ENCODE data around the gene LYVE1. TPM values are rescaled to one million over a fixed set of nuclear protein-coding genes. Genes with fewer than 3 reads are reported as not detected.

Gene LYVE1
- polyA plus RNA-seq, 1 of the 3 experiments (the other 2 are of a cell fraction) = not detected

DNA sequence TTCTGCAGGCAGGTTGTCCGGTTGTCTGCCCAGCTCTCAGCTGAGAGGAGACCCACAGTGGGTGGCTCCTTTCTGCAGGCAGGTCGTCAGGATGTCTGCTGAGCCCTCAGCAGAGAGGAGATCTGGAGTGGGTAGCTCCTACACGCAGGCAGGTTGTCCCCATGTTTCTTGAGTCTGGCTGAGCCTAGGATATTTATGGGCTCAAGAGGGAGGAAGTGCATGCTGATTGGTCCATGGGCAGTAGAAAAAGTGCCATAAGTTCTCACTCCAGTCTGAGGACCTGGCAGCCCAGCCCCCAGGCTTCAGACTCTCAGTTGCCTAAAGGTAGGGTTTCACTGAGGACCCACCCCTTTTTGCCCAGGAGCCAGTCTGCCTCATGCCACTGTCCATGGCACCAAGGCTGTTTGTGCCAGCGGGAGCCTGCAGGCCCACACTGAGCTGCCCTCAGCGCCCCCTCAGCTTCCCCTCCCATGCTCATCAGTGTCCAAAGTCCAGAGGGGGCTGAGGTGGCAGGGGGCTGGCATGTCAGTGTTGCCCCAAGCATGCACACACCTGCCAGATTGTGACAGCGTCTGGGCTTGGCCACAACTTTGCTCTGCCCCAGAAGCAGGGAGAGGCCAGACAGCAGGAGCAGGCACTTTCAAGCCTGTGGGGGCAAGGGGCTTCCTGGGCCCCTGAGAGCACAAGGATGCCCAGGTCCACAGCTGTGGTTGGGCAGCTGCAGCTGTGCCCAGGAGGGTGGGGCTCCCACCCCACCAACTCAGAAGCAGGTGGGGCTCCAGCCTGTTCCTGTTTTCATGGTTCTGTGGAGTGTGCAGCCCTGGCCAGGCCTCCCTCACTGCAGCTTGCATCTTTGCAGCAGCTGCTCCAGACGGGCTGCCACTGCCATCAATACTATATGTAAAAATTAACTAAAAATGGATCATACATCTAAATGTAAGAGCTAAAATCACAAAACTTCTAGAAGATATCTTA is 23.7 kb downstream of the LYVE1 start:
- H3F3A ChIP-seq (replicated peaks; ENCODE audit: insufficient read depth) = peaks cover 8% of the 10 kb centered on the region
- 59% methylated on average over 6 of the region's 7 CpGs for WGBS (ENCODE audit: low lambda C conversion rate)
- H3K9ac ChIP-seq = no peak overlapping the region
- no peak overlapping the region for H3K4me2 ChIP-seq
- TF ChIP-seq CHD2 (IDR thresholded peaks at IDR 0.05; ENCODE audit: low read length, partially characterized antibody) = no peak
- no peak for TF ChIP-seq SIN3A (IDR thresholded peaks at IDR 0.05; ENCODE audit: borderline replicate concordance, low read depth, low read length)
- TF ChIP-seq, protein P1, sequence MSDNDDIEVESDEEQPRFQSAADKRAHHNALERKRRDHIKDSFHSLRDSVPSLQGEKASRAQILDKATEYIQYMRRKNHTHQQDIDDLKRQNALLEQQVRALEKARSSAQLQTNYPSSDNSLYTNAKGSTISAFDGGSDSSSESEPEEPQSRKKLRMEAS (IDR thresholded peaks at IDR 0.05; ENCODE audit: low read depth) = no peak
- TF ChIP-seq RAD21 (IDR thresholded peaks at IDR 0.05; ENCODE audit: low read length) = no peak
- TF ChIP-seq, protein P2, sequence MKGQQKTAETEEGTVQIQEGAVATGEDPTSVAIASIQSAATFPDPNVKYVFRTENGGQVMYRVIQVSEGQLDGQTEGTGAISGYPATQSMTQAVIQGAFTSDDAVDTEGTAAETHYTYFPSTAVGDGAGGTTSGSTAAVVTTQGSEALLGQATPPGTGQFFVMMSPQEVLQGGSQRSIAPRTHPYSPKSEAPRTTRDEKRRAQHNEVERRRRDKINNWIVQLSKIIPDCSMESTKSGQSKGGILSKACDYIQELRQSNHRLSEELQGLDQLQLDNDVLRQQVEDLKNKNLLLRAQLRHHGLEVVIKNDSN (IDR thresholded peaks at IDR 0.05; ENCODE audit: borderline replicate concordance, low read depth) = no peak
- no peak for TF ChIP-seq RXRA (IDR thresholded peaks at IDR 0.05; ENCODE audit: borderline replicate concordance, low read depth)
- TF ChIP-seq TEAD4 (IDR thresholded peaks at IDR 0.05; ENCODE audit: borderline replicate concordance, insufficient read depth) = no peak
- H3K27ac ChIP-seq (ENCODE audit: low read depth in 2 of 2, low read length in 1 of 2) = no peak overlapping the region
- DNase-seq = no peak
- H3K9me2 ChIP-seq = no peaks in the 10 kb centered on the region
- no peaks in the 10 kb centered on the region for H4K20me1 ChIP-seq (ENCODE audit: insufficient read depth)
- H3K79me2 ChIP-seq (ENCODE audit: insufficient read depth) = peaks cover 7% of the 10 kb centered on the region
- H3K4me1 ChIP-seq (ENCODE audit: control insufficient read depth in 1 of 2, insufficient read depth in 2 of 2, low read depth in 1 of 2, low read length in 1 of 2) = peaks cover 0 to 6% of the 10 kb centered on the region in 2 experiments; a peak in 3 of 4 replicates
- no peaks in the 10 kb centered on the region for H3K27me3 ChIP-seq (ENCODE audit: insufficient read depth)
- POLR2A ChIA-PET = no interaction called here
- H3K36me3 ChIP-seq (replicated peaks in 1 of 2; ENCODE audit: control insufficient read depth in 1 of 2, insufficient read depth in 2 of 2, low read length in 1 of 2) = no peaks in the 10 kb centered on the region
- CTCF ChIA-PET = no interaction called here
- H3K9me3 ChIP-seq = no peaks in the 10 kb centered on the region
- no peak overlapping the region for H2AFZ ChIP-seq (ENCODE audit: low read depth)
- no peak overlapping the region for H3K4me3 ChIP-seq (ENCODE audit: low read depth in 2 of 2, low read length in 1 of 2)

DNA sequence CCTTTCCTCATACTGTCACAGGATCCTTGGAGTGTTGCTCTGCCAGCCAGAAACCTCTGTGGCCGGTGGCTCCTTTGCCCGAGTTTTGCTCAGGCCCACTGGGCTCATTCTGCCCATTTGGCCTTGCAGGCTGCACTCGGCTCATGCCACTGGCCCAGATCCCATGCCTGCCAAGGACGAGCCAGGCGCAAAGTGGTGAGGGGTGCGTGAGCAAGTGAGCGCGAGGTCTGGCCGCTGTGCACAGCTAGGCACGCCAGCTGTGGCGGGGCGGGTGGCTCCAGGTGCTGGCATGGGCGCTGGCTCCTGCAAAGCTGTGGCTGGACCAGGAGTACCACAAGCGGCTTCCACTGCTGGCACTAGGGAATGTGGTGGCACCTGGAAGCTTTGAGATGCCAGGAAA is 24.7 kb downstream of the LYVE1 start:
- H3K4me1 ChIP-seq (ENCODE audit: control insufficient read depth in 1 of 2, insufficient read depth in 2 of 2, low read depth in 1 of 2, low read length in 1 of 2) = peaks cover 6 to 7% of the 10 kb centered on the region in 2 experiments; a peak in 3 of 4 replicates
- CTCF ChIA-PET = interaction anchor here (4.3 kb wide), 1 partner anchor 138 kb away, joined by 25 read pairs; no protein-coding TSS in a partner anchor
- 90% methylated on average over 14 of the region's 14 CpGs for WGBS (ENCODE audit: low lambda C conversion rate)

More for the DNA sequence above, 24.7 kb downstream of the LYVE1 start:
- Histone ChIP-seq H4K20me1 (ENCODE audit: insufficient read depth) (no peaks in the 10 kb centered on the region), H3K27ac (ENCODE audit: low read depth in 2 of 2, low read length in 1 of 2) (no peak overlapping the region), H3K9me2 (no peaks in the 10 kb centered on the region), H3K79me2 (ENCODE audit: insufficient read depth) (peaks cover 17% of the 10 kb centered on the region), H3F3A (replicated peaks; ENCODE audit: insufficient read depth) (peaks cover 9% of the 10 kb centered on the region), H3K27me3 (ENCODE audit: insufficient read depth) (no peaks in the 10 kb centered on the region), H3K9ac (no peak overlapping the region), H2AFZ (ENCODE audit: low read depth) (no peak overlapping the region), H3K4me3 (ENCODE audit: low read depth in 2 of 2, low read length in 1 of 2) (no peak overlapping the region), H3K36me3 (replicated peaks in 1 of 2; ENCODE audit: control insufficient read depth in 1 of 2, insufficient read depth in 2 of 2, low read length in 1 of 2) (no peaks in the 10 kb centered on the region), H3K4me2 (no peak overlapping the region), H3K9me3 (no peaks in the 10 kb centered on the region)
- TF ChIP-seq FOXM1 (IDR thresholded peaks at IDR 0.05; ENCODE audit: low read depth) (no peak), RAD21 (IDR thresholded peaks at IDR 0.05; ENCODE audit: low read length) (no peak), EZH2phosphoT487 (IDR thresholded peaks at IDR 0.05; ENCODE audit: borderline replicate concordance, low read depth) (no peak), MXI1 (IDR thresholded peaks at IDR 0.05; ENCODE audit: low read depth, low read length) (no peak), JUND (IDR thresholded peaks at IDR 0.05) (no peak)
- TF ChIP-seq, protein P3, sequence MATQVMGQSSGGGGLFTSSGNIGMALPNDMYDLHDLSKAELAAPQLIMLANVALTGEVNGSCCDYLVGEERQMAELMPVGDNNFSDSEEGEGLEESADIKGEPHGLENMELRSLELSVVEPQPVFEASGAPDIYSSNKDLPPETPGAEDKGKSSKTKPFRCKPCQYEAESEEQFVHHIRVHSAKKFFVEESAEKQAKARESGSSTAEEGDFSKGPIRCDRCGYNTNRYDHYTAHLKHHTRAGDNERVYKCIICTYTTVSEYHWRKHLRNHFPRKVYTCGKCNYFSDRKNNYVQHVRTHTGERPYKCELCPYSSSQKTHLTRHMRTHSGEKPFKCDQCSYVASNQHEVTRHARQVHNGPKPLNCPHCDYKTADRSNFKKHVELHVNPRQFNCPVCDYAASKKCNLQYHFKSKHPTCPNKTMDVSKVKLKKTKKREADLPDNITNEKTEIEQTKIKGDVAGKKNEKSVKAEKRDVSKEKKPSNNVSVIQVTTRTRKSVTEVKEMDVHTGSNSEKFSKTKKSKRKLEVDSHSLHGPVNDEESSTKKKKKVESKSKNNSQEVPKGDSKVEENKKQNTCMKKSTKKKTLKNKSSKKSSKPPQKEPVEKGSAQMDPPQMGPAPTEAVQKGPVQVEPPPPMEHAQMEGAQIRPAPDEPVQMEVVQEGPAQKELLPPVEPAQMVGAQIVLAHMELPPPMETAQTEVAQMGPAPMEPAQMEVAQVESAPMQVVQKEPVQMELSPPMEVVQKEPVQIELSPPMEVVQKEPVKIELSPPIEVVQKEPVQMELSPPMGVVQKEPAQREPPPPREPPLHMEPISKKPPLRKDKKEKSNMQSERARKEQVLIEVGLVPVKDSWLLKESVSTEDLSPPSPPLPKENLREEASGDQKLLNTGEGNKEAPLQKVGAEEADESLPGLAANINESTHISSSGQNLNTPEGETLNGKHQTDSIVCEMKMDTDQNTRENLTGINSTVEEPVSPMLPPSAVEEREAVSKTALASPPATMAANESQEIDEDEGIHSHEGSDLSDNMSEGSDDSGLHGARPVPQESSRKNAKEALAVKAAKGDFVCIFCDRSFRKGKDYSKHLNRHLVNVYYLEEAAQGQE (IDR thresholded peaks at IDR 0.05; ENCODE audit: low read depth, low read length) = no peak
- TF ChIP-seq, protein P4, sequence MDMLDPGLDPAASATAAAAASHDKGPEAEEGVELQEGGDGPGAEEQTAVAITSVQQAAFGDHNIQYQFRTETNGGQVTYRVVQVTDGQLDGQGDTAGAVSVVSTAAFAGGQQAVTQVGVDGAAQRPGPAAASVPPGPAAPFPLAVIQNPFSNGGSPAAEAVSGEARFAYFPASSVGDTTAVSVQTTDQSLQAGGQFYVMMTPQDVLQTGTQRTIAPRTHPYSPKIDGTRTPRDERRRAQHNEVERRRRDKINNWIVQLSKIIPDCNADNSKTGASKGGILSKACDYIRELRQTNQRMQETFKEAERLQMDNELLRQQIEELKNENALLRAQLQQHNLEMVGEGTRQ (IDR thresholded peaks at IDR 0.05; ENCODE audit: borderline replicate concordance, low read depth, low read length) = no peak
- TF ChIP-seq, protein P5, sequence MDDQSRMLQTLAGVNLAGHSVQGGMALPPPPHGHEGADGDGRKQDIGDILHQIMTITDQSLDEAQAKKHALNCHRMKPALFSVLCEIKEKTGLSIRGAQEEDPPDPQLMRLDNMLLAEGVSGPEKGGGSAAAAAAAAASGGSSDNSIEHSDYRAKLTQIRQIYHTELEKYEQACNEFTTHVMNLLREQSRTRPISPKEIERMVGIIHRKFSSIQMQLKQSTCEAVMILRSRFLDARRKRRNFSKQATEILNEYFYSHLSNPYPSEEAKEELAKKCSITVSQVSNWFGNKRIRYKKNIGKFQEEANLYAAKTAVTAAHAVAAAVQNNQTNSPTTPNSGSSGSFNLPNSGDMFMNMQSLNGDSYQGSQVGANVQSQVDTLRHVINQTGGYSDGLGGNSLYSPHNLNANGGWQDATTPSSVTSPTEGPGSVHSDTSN (IDR thresholded peaks at IDR 0.05) = no peak
- no peak for DNase-seq
- POLR2A ChIA-PET = no interaction called here
